ENCODE results near the gene PYROXD2.
"Not testable (repeated sequence)": the region's sequence is repeated elsewhere in the genome, so short reads cannot be mapped to it uniquely, and the experiment has no call there.

PYROXD2 gene

GRCh38 chr10:98400482-98400881 lies 14.5 kb downstream of the PYROXD2 start:
- intact Hi-C loops (cut with micrococcal nuclease): no loop called here
- no peaks in the 10 kb centered on the region for H3K27me3 Mint-ChIP-seq
- H3K9me3 Mint-ChIP-seq: no peaks in the 10 kb centered on the region

GRCh38 chr10:98399784-98400183 lies 15.2 kb downstream of the PYROXD2 start:
- Mint-ChIP-seq H3K27ac (peak overlapping the region; percentile 21), H3K9me3 (no peaks in the 10 kb centered on the region), H3K36me3 (ENCODE audit: low read depth) (peaks cover 36% of the 10 kb centered on the region), H3K4me3 (no peak overlapping the region), H3K4me1 (ENCODE audit: low read depth) (peaks cover 29% of the 10 kb centered on the region), H3K27me3 (no peaks in the 10 kb centered on the region)
- intact Hi-C loops (cut with micrococcal nuclease): no loop called here

More at GRCh38 chr10:98400482-98400881, 14.5 kb downstream of the PYROXD2 start:
- Mint-ChIP-seq H3K27ac (no peak overlapping the region), H3K36me3 (ENCODE audit: low read depth) (peaks cover 31% of the 10 kb centered on the region), H3K4me1 (ENCODE audit: low read depth) (peaks cover 29% of the 10 kb centered on the region), H3K4me3 (no peak overlapping the region)

- Mint-ChIP-seq H3K4me3 (no peak overlapping the region), H3K27me3 (peaks cover 16% of the 10 kb centered on the region), H3K36me3 (ENCODE audit: low read depth) (peaks cover 42% of the 10 kb centered on the region), H3K4me1 (ENCODE audit: low read depth) (peaks cover 40% of the 10 kb centered on the region), H3K9me3 (no peaks in the 10 kb centered on the region), H3K27ac (no peak overlapping the region)
- intact Hi-C loops (cut with micrococcal nuclease): no loop called here
These were observed 17.8 kb downstream of the PYROXD2 start for GRCh38 chr10:98397089-98397600.

- H3K27me3 Mint-ChIP-seq: peaks cover 17% of the 10 kb centered on the region
- intact Hi-C loops (cut with micrococcal nuclease): no loop called here
- peaks cover 46% of the 10 kb centered on the region for H3K36me3 Mint-ChIP-seq (ENCODE audit: low read depth)
- peaks cover 48% of the 10 kb centered on the region for H3K4me1 Mint-ChIP-seq (ENCODE audit: low read depth)
- H3K27ac Mint-ChIP-seq: no peak overlapping the region
- H3K4me3 Mint-ChIP-seq: no peak overlapping the region
- no peaks in the 10 kb centered on the region for H3K9me3 Mint-ChIP-seq
These were observed 18.6 kb downstream of the PYROXD2 start for GRCh38 chr10:98396096-98397063.

GRCh38 chr10:98394851-98395440 lies 20.0 kb downstream of the PYROXD2 start:
- Mint-ChIP-seq H3K36me3 (ENCODE audit: low read depth) (peaks cover 46% of the 10 kb centered on the region), H3K27me3 (peaks cover 17% of the 10 kb centered on the region)
- intact Hi-C loops (cut with micrococcal nuclease): no loop called here

GRCh38 chr10:98391578-98391991 lies 23.4 kb downstream of the PYROXD2 start:
- Mint-ChIP-seq H3K36me3 (ENCODE audit: low read depth) (peaks cover 67% of the 10 kb centered on the region), H3K9me3 (no peaks in the 10 kb centered on the region), H3K27me3 (peaks cover 19% of the 10 kb centered on the region), H3K4me1 (ENCODE audit: low read depth) (peaks cover 74% of the 10 kb centered on the region), H3K4me3 (no peak overlapping the region), H3K27ac (peak overlapping the region; percentile 68)
- intact Hi-C loops (cut with micrococcal nuclease): no loop called here

More at GRCh38 chr10:98394851-98395440, 20.0 kb downstream of the PYROXD2 start:
- Mint-ChIP-seq H3K27ac (peak overlapping the region; percentile 1), H3K4me3 (no peak overlapping the region), H3K4me1 (ENCODE audit: low read depth) (peaks cover 62% of the 10 kb centered on the region), H3K9me3 (no peaks in the 10 kb centered on the region)

GRCh38 chr10:98391065-98391464 lies 23.9 kb downstream of the PYROXD2 start:
- Mint-ChIP-seq H3K36me3 (ENCODE audit: low read depth) (peaks cover 68% of the 10 kb centered on the region), H3K9me3 (no peaks in the 10 kb centered on the region), H3K4me1 (ENCODE audit: low read depth) (peaks cover 71% of the 10 kb centered on the region), H3K27ac (peak overlapping the region; percentile 68), H3K4me3 (peak overlapping the region; percentile 61), H3K27me3 (peaks cover 19% of the 10 kb centered on the region)
- intact Hi-C loops (cut with micrococcal nuclease): no loop called here

- Mint-ChIP-seq H3K4me3 (peak overlapping the region; percentile 61), H3K9me3 (no peaks in the 10 kb centered on the region), H3K27me3 (peaks cover 19% of the 10 kb centered on the region), H3K27ac (peak overlapping the region; percentile 68), H3K4me1 (ENCODE audit: low read depth) (peaks cover 77% of the 10 kb centered on the region), H3K36me3 (ENCODE audit: low read depth) (peaks cover 75% of the 10 kb centered on the region)
- intact Hi-C loops (cut with micrococcal nuclease): no loop called here
These were observed 24.6 kb downstream of the PYROXD2 start for GRCh38 chr10:98390406-98390805.

- Mint-ChIP-seq H3K27me3 (peaks cover 19% of the 10 kb centered on the region), H3K4me3 (peak overlapping the region; percentile 7), H3K4me1 (ENCODE audit: low read depth) (peaks cover 87% of the 10 kb centered on the region), H3K9me3 (no peaks in the 10 kb centered on the region), H3K27ac (peak overlapping the region; percentile 43), H3K36me3 (ENCODE audit: low read depth) (peaks cover 74% of the 10 kb centered on the region)
- intact Hi-C loops (cut with micrococcal nuclease): no loop called here
These were observed 25.6 kb downstream of the PYROXD2 start for GRCh38 chr10:98389398-98389797.

GRCh38 chr10:98388101-98388655 lies 26.8 kb downstream of the PYROXD2 start:
- Mint-ChIP-seq H3K4me3 (no peak overlapping the region), H3K27ac (peak overlapping the region; percentile 43), H3K9me3 (no peaks in the 10 kb centered on the region)

GRCh38 chr10:98384531-98385133 lies 30.4 kb downstream of the PYROXD2 start:
- Mint-ChIP-seq H3K27ac (peak overlapping the region; percentile 71), H3K4me1 (ENCODE audit: low read depth) (peaks cover 63% of the 10 kb centered on the region), H3K36me3 (ENCODE audit: low read depth) (peaks cover 84% of the 10 kb centered on the region), H3K9me3 (no peaks in the 10 kb centered on the region), H3K4me3 (peak overlapping the region; percentile 23), H3K27me3 (peaks cover 2% of the 10 kb centered on the region)
- intact Hi-C loops (cut with micrococcal nuclease): no loop called here

More at GRCh38 chr10:98388101-98388655, 26.8 kb downstream of the PYROXD2 start:
- Mint-ChIP-seq H3K4me1 (ENCODE audit: low read depth) (peaks cover 81% of the 10 kb centered on the region), H3K27me3 (peaks cover 12% of the 10 kb centered on the region), H3K36me3 (ENCODE audit: low read depth) (peaks cover 75% of the 10 kb centered on the region)
- intact Hi-C loops (cut with micrococcal nuclease): no loop called here

GRCh38 chr10:98383869-98384268 lies 31.1 kb downstream of the PYROXD2 start:
- peaks cover 63% of the 10 kb centered on the region for H3K4me1 Mint-ChIP-seq (ENCODE audit: low read depth)
- no peak overlapping the region for H3K27ac Mint-ChIP-seq
- H3K27me3 Mint-ChIP-seq: peaks cover 2% of the 10 kb centered on the region
- H3K36me3 Mint-ChIP-seq (ENCODE audit: low read depth): peaks cover 77% of the 10 kb centered on the region
- intact Hi-C loops (cut with micrococcal nuclease): no loop called here
- no peaks in the 10 kb centered on the region for H3K9me3 Mint-ChIP-seq
- no peak overlapping the region for H3K4me3 Mint-ChIP-seq

- H3K9me3 Mint-ChIP-seq; H3K27me3 Mint-ChIP-seq; H3K4me3 Mint-ChIP-seq; intact Hi-C loops (cut with micrococcal nuclease); H3K27ac Mint-ChIP-seq: not testable (repeated sequence)
- peaks cover 70% of the 10 kb centered on the region for H3K36me3 Mint-ChIP-seq (ENCODE audit: low read depth)
- H3K4me1 Mint-ChIP-seq (ENCODE audit: low read depth): peaks cover 63% of the 10 kb centered on the region
These were observed 31.8 kb downstream of the PYROXD2 start for GRCh38 chr10:98383134-98383667.

Data from dendritic cell treated with granulocyte-macrophage colony-stimulating factor and Interleukin-4, amounts not matched to agents 40 ng/mL and 50 ng/mL, for 4 days (primary cell).